ENCODE measurements around the gene SOHLH1.

The SOHLH1 gene

GRCh38 chr9:135648494-135649410, 50.5 kb downstream of the SOHLH1 start:
- Histone ChIP-seq H3K4me3 (ENCODE audit: low read length) (no peak overlapping the region), H3K4me1 (ENCODE audit: control insufficient read depth, insufficient read depth, low read length) (no peaks in the 10 kb centered on the region), H3K9me3 (ENCODE audit: control insufficient read depth, low read length) (peaks cover 62% of the 10 kb centered on the region), H3K36me3 (ENCODE audit: control insufficient read depth, insufficient read depth, low read length, severe bottlenecking) (no peaks in the 10 kb centered on the region), H3K9ac (ENCODE audit: low read length) (no peak overlapping the region), H3K27me3 (replicated peaks; ENCODE audit: control insufficient read depth, insufficient read depth, low read length) (no peaks in the 10 kb centered on the region)
- DNase-seq (ENCODE audit: low read depth): no peak

DNA sequence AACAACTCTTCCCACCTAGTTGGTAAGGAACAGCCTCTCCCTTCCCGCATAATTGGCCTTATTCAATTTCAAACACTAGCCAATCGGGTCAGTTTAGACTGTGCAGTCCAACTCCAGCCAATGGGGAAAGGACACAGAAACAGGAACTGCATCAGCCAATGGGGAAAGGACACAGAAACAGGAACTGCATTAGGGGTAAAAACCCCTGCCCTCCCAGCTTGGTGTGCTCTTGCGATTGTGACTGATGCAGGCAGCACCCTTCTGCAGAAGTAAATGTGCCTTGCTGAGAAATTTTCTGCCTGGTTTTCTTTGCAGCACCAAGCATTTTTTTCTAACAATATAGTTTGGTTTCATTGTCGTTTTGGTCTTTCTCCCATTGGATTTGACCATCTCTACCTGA, 51.4 kb downstream of the SOHLH1 start:
- Histone ChIP-seq H3K4me1 (ENCODE audit: control insufficient read depth, insufficient read depth, low read length) (no peaks in the 10 kb centered on the region), H3K36me3 (ENCODE audit: control insufficient read depth, insufficient read depth, low read length, severe bottlenecking) (no peaks in the 10 kb centered on the region), H3K9ac (ENCODE audit: low read length) (no peak overlapping the region), H3K27me3 (replicated peaks; ENCODE audit: control insufficient read depth, insufficient read depth, low read length) (no peaks in the 10 kb centered on the region), H3K9me3 (ENCODE audit: control insufficient read depth, low read length) (peaks cover 62% of the 10 kb centered on the region), H3K4me3 (ENCODE audit: low read length) (no peak overlapping the region)
- DNase-seq (ENCODE audit: low read depth): no peak

DNA sequence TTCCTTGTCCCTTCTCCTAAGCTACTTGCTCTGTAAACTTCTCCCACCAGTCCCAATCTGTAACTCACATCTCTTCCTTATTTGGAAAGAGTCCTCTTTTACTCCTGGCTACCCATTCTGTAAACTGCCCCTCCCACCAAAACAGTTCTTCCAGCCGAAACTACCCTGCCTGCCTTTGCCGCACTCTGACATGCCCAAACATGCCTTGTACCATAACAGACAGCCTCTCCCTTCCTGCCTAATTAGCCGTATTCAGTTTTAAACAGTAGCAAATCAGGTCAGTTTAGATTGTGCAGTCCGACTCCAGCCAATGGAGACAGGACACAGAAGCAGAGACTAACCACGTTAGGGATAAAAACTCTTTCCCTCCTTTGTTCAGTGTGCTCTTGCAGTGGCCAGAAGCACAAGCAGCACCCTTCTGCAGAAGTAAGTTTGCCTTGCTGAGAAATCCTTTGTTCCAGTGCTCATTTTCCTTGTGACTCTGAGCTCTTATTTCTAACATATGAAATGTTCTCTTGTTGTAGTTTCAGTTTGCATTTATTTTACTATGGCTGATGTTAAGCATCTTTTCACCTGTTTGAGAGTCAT, 54.6 kb downstream of the SOHLH1 start:
- H3K27me3 ChIP-seq (replicated peaks; ENCODE audit: control insufficient read depth, insufficient read depth, low read length): no peaks in the 10 kb centered on the region
- no peaks in the 10 kb centered on the region for H3K4me1 ChIP-seq (ENCODE audit: control insufficient read depth, insufficient read depth, low read length)
- H3K9me3 ChIP-seq (ENCODE audit: control insufficient read depth, low read length): peaks cover 58% of the 10 kb centered on the region
- H3K4me3 ChIP-seq (ENCODE audit: low read length): no peak overlapping the region
- no peaks in the 10 kb centered on the region for H3K36me3 ChIP-seq (ENCODE audit: control insufficient read depth, insufficient read depth, low read length, severe bottlenecking)
- H3K9ac ChIP-seq (ENCODE audit: low read length): no peak overlapping the region
- DNase-seq (ENCODE audit: low read depth): no peak
